ENCODE data around the gene ENPP6.

- TF ChIP-seq POLR2AphosphoS5 (IDR thresholded peaks at IDR 0.05; ENCODE audit: low read depth, low read length): no peak
- TF ChIP-seq TAF1 (IDR thresholded peaks at IDR 0.05; ENCODE audit: borderline replicate concordance, low read depth, low read length): no peak
- no peak for TF ChIP-seq POLR2A (IDR thresholded peaks at IDR 0.05; ENCODE audit: low read depth, low read length)
Observed at GRCh38 chr4:184250795-184251669, 33.4 kb upstream of the ENPP6 start.
